GM12878 (cell line): ENCODE data around the gene KRT14. TPM values are rescaled to one million over a fixed set of nuclear protein-coding genes. Genes with fewer than 3 reads are reported as not detected.

Source experiments
- ATAC-seq: fragments of 200-7000 bp; cut with Tn5 transposase; 3 replicates; pipeline ENCODE4 v1.9.1; 2020; ENCODE audit warnings: mild to moderate bottlenecking, moderate library complexity
- BruUV-seq: library from RNA; stranded (reverse); fragments of 400-500 nt; replicated peaks from 2 replicates; lab custom pipeline; 2021; lab: Mats Ljungman, UMichigan
- CTCF ChIA-PET: fragments of 300-600 bp; sonication (Branson Sonifier 250); formaldehyde crosslinking; extraction: SDS; loops from one replicate; lab custom pipeline; 2021; ENCODE audit warnings: inconsistent platforms; lab: Yijun Ruan, JAX
- POLR2A ChIA-PET: fragments of 350-600 bp; formaldehyde crosslinking; extraction: SDS; loops from one replicate; lab custom pipeline; 2021; ENCODE audit warnings: inconsistent platforms; lab: Charles Lee
- RAD21 ChIA-PET: fragments of 300-600 bp; sonication (Branson Sonifier 250); formaldehyde crosslinking; loops from one replicate; lab custom pipeline; 2023; ENCODE audit warnings: antibody characterized with exemption; ENCODE audit not compliant: unreplicated experiment; lab: Charles Lee
- SMC1A ChIA-PET: fragments of 300-600 bp; sonication (Branson Sonifier 250); formaldehyde crosslinking; loops from one replicate; lab custom pipeline; 2023; ENCODE audit not compliant: unreplicated experiment, uncharacterized antibody; lab: Charles Lee
- DNase-seq: peaks from one replicate; pipeline ENCODE4 v3.0.0-alpha.2; 2011; ENCODE audit warnings: low read depth, low spot score
- FAIRE-seq: peaks from 3 replicates; lab custom pipeline; 2011; peaks lifted over from hg19 to GRCh38; lab: Jason Lieb, UNC
- H2AFZ ChIP-seq: 2 replicates; pipeline ENCODE4 v1.6.0; 2011; ENCODE audit warnings: low read depth, low read length, control low read depth; ENCODE audit not compliant: control insufficient read depth
- H3K27ac ChIP-seq: 2 replicates; pipeline ENCODE4 v1.5.1; 2011; ENCODE audit warnings: control low read depth; ENCODE audit not compliant: control insufficient read depth, insufficient read depth
- H3K27me3 ChIP-seq, 2 experiments: replicated peaks in 1 of 2; 2 replicates each; pipeline versions ENCODE4 v1.6.0 to v1.6.1; 2011; ENCODE audit warnings: low read length in 1 of 2; ENCODE audit not compliant: control insufficient read depth in 2 of 2, insufficient read depth in 2 of 2
- H3K36me3 ChIP-seq, 2 experiments: 2 replicates each; pipeline ENCODE4 v1.5.1; 2011; ENCODE audit warnings: low read length in 1 of 2; ENCODE audit not compliant: control insufficient read depth in 2 of 2, insufficient read depth in 2 of 2
- H3K4me1 ChIP-seq: 2 replicates; pipeline ENCODE4 v1.6.1; 2011; ENCODE audit warnings: mild to moderate bottlenecking, low read length, moderate library complexity, mixed read lengths; ENCODE audit not compliant: control insufficient read depth, insufficient read depth
- H3K4me2 ChIP-seq: 2 replicates; pipeline ENCODE4 v1.6.0; 2011; ENCODE audit warnings: control low read depth; ENCODE audit not compliant: control insufficient read depth, insufficient read depth
- H3K4me3 ChIP-seq: fragments of 200-600 bp; sonication (generic); 2 replicates; pipeline ENCODE4 v1.5.1; 2016
- H3K79me2 ChIP-seq: 2 replicates; pipeline ENCODE4 v1.6.0; 2011; ENCODE audit warnings: low read length; ENCODE audit not compliant: control insufficient read depth, insufficient read depth
- H3K9ac ChIP-seq: 2 replicates; pipeline ENCODE4 v1.8.0; 2011; ENCODE audit warnings: low read length, control low read depth, mixed read lengths; ENCODE audit not compliant: control insufficient read depth, insufficient read depth
- H3K9me3 ChIP-seq: replicated peaks from 3 replicates; pipeline ENCODE4 v1.5.1; 2011; ENCODE audit warnings: mild to moderate bottlenecking, low read length; ENCODE audit not compliant: control insufficient read depth, insufficient read depth
- H4K20me1 ChIP-seq: 2 replicates; pipeline ENCODE4 v1.6.0; 2011; ENCODE audit not compliant: control insufficient read depth, insufficient read depth
- ASH2L ChIP-seq: fragments of 300-600, 200-600 bp; sonication (generic); IDR thresholded peaks from 2 replicates; pipeline ENCODE4 v1.6.1; 2017; ENCODE audit warnings: low read depth, mild to moderate bottlenecking, borderline replicate concordance
- CBX5 ChIP-seq: sonication (generic); IDR thresholded peaks from 2 replicates; pipeline ENCODE4 v1.6.1; 2016; ENCODE audit warnings: low read depth, moderate library complexity, mild to moderate bottlenecking, inconsistent platforms
- FOS ChIP-seq: IDR thresholded peaks from 3 replicates; pipeline ENCODE4 v1.6.1; 2011; ENCODE audit warnings: borderline replicate concordance; ENCODE audit not compliant: insufficient read length; ENCODE audit errors: extremely low read depth
- FOXK2 ChIP-seq: fragments of 450-650 bp; IDR thresholded peaks from 2 replicates; pipeline ENCODE4 v1.6.1; 2017; ENCODE audit warnings: mild to moderate bottlenecking, moderate library complexity
- SMAD5 ChIP-seq: IDR thresholded peaks from 2 replicates; pipeline ENCODE4 v1.6.1; 2016; ENCODE audit warnings: antibody characterized with exemption, low read depth
- SREBF1 ChIP-seq: IDR thresholded peaks from 2 replicates; pipeline ENCODE4 v1.6.1; 2012; ENCODE audit warnings: mild to moderate bottlenecking, low read length
- TCF7 ChIP-seq: IDR thresholded peaks from 2 replicates; pipeline ENCODE4 v1.6.1; 2014; ENCODE audit warnings: antibody characterized with exemption, borderline replicate concordance
- YY1 ChIP-seq: IDR thresholded peaks from 2 replicates; pipeline ENCODE4 v1.6.1; 2011; ENCODE audit warnings: low read depth, mild to moderate bottlenecking, low read length
- ZNF217 ChIP-seq: fragments of 450-650 bp; IDR thresholded peaks from 2 replicates; pipeline ENCODE4 v1.6.1; 2017; ENCODE audit warnings: antibody characterized with exemption, mild to moderate bottlenecking
- ZNF384 ChIP-seq: IDR thresholded peaks from 2 replicates; pipeline ENCODE4 v1.6.1; 2012; ENCODE audit warnings: low read depth, mild to moderate bottlenecking, low read length, improper control_type of control experiment, borderline replicate concordance
- ZNF622 ChIP-seq: fragments of 450-650 bp; IDR thresholded peaks from 2 replicates; pipeline ENCODE4 v1.6.1; 2017; ENCODE audit warnings: mild to moderate bottlenecking, inconsistent platforms
- WGBS: methylation state at CpG from one replicate; pipeline ENCODE4 v1.1.6; 2016; ENCODE audit warnings: low lambda C conversion rate; ENCODE audit not compliant: insufficient replicate concordance, insufficient coverage; ENCODE audit errors: missing lambda C conversion rate; 5-methylcytosine and 5-hydroxymethylcytosine counted together
- in situ Hi-C: fragments of 300-500 bp; cut with MboI; formaldehyde crosslinking; loops from 9 replicates; pipeline ENCODE4 v1.14.3; 2018; ENCODE audit warnings: mixed read lengths
- intact Hi-C: fragments of 100-400 bp; cut with micrococcal nuclease; formaldehyde crosslinking; loops from one replicate; pipeline ENCODE4 v1.14.2; 2022; ENCODE audit not compliant: unreplicated experiment
- polyA plus RNA-seq, 11 experiments: library from polyadenylated mRNA; depleted of rRNA in 4 of 11; unstranded in 6 of 11; stranded (reverse) in 5 of 11; fragments of >200 nt; fragmentation: Nextera tagmentation in 4 of 11; fragmentation: Illumina TruSeq in 1 of 11; extraction: Ambion mirVana in 4 of 11; extraction: Trizol in 1 of 11; gene quantifications; 1 replicate in 1 of 11; 2 replicates in 10 of 11; pipeline versions ENCODE4 v1.2.1 to v1.2.3, GENCODE V29; 2011 to 2016; ENCODE audit warnings: inconsistent platforms in 2 of 11, missing spikeins in 2 of 11, low read depth in 1 of 11
- total RNA-seq, 4 experiments: library from RNA; depleted of rRNA in 3 of 4; stranded (reverse); fragments of >200 nt in 3 of 4; fragmentation: Illumina TruSeq in 1 of 4; extraction: Trizol in 1 of 4; gene quantifications; 2 replicates each; pipeline versions ENCODE4 v1.2.1 to v1.2.3, GENCODE V29; 2013 to 2021
- TF ChIP-seq, protein P1 (sequence below): IDR thresholded peaks from 2 replicates; pipeline ENCODE4 v1.6.1; 2012; ENCODE audit warnings: low read depth, low read length, improper control_type of control experiment
- TF ChIP-seq, protein P2 (sequence below): fragments of 450-650 bp; IDR thresholded peaks from 2 replicates; pipeline ENCODE4 v1.6.1; 2017; ENCODE audit warnings: mild to moderate bottlenecking, low read depth, inconsistent platforms; ENCODE audit not compliant: poor library complexity, severe bottlenecking

KRT14 gene
- total and polyA plus RNA-seq, 10 of the 15 experiments (the other 5 are each of a cell fraction or from before 2014, with no cell fraction given) = 1.5 TPM; not detected in 9

DNA sequence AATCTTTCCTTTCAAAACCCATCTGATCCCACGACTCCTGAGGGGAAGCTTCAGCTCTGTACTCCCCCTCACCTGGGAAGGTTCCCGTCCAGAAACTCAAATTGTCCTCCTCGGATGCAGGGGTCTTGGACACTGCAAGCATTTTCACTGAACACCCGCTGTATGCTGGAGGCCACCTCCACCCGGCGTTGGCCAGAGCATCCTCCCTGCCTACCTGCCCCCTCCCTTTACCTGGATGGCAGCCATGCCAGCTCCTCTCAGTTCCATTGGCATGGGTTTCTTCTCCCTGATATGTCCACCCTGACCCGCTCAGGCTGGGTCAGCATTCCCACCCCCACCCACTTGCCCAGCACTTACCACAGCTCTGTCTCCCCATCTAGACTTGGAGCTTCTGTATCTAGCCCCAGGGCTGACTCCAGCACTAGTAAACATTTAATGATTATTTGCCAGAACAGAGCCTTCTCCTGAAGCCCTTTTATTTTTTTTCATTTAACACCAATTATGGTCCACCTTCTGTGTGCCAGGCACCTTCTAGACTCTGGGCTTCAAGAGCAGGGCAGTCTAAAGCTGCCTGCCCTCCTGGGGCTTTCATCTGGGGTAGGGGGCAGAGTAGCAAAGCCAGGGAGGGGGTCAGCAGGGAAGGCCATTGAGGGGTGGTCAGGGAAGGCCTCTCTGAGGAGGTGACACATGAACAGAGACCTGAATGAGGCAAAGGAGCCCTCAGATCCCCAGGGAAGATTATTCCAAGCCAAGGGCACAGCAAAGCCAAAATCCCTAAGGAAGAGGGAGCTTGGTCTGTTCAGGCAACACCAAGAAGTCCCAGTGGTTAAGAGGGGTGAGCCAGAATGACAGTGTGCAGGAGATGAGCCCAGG, 49.7 kb downstream of the KRT14 start:
- H3K9me3 ChIP-seq = no peaks in the 10 kb centered on the region
- no peaks in the 10 kb centered on the region for H3K36me3 ChIP-seq
- ATAC-seq (no peak), DNase-seq (no peak), FAIRE-seq (no peak)
- intact Hi-C loops = no loop called here
- WGBS = 20% methylated on average over 7 of the region's 7 CpGs
- no peaks in the 10 kb centered on the region for H3K79me2 ChIP-seq
- ChIA-PET POLR2A (interaction anchor here (0.6 kb wide), 1 partner anchor 129 kb away, joined by 4 read pairs; no protein-coding TSS in a partner anchor), CTCF (interaction anchor here (0.6 to 0.9 kb wide), 2 partner anchors 126 to 704 kb away, joined by 3 read pairs; no protein-coding TSS in a partner anchor), RAD21 (no interaction called here), SMC1A (interaction anchor here (1.2 kb wide), 1 partner anchor 12 kb away, joined by 3 read pairs; no protein-coding TSS in a partner anchor)
- TF ChIP-seq, protein P1, sequence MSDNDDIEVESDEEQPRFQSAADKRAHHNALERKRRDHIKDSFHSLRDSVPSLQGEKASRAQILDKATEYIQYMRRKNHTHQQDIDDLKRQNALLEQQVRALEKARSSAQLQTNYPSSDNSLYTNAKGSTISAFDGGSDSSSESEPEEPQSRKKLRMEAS = no peak
- TF ChIP-seq ZNF622 (no peak), ZNF384 (no peak), CBX5 (no peak), SREBF1 (no peak), SMAD5 (no peak), YY1 (no peak), TCF7 (no peak), ASH2L (no peak), FOXK2 (no peak), FOS (no peak), ZNF217 (no peak)
- TF ChIP-seq, protein P2, sequence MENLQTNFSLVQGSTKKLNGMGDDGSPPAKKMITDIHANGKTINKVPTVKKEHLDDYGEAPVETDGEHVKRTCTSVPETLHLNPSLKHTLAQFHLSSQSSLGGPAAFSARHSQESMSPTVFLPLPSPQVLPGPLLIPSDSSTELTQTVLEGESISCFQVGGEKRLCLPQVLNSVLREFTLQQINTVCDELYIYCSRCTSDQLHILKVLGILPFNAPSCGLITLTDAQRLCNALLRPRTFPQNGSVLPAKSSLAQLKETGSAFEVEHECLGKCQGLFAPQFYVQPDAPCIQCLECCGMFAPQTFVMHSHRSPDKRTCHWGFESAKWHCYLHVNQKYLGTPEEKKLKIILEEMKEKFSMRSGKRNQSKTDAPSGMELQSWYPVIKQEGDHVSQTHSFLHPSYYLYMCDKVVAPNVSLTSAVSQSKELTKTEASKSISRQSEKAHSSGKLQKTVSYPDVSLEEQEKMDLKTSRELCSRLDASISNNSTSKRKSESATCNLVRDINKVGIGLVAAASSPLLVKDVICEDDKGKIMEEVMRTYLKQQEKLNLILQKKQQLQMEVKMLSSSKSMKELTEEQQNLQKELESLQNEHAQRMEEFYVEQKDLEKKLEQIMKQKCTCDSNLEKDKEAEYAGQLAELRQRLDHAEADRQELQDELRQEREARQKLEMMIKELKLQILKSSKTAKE = no peak
- no peak overlapping the region for H3K4me2 ChIP-seq
- H3K4me3 ChIP-seq = no peak overlapping the region
- in situ Hi-C loops = no loop called here
- no peak overlapping the region for H3K9ac ChIP-seq
- no peak overlapping the region for H3K27ac ChIP-seq
- BruUV-seq = no TSS peak
- no peak overlapping the region for H2AFZ ChIP-seq
- peaks cover 0 to 2% of the 10 kb centered on the region in 2 experiments; a peak in 2 of 4 replicates for H3K27me3 ChIP-seq
- H4K20me1 ChIP-seq = no peaks in the 10 kb centered on the region
- H3K4me1 ChIP-seq = no peaks in the 10 kb centered on the region
